ENCODE measurements around the gene CLIC5. TPM values are rescaled to one million over a fixed set of nuclear protein-coding genes. Genes with fewer than 3 reads are reported as not detected.

The CLIC5 gene
- total and polyA plus RNA-seq, 2 of the 8 experiments (the other 6 are each of a cell fraction or from before 2014, with no cell fraction given) = 0.12 to 0.15 TPM

DNA sequence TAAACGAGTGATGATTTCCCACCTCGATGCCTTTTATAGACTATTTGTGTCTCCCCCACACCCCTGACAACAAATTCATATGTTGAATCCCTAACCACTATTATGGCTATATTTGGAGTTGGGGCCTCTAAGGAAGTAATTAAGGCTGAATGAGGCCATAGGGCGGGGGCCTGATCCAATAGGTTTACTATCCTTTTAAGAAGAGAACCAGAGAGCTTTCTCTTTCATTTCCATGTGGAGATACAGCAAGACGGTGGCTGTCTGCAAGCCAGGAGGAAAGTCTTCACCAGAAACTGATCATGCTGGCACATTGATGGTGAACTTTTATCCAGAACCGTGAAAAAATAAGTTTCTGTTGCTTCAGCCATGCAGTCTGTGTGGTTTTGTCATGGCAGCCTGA, 38.9 kb upstream of the CLIC5 start (continued):
- TF ChIP-seq RAD21 (IDR thresholded peaks at IDR 0.05 in 1 of 2, conservative IDR thresholded peaks at IDR 0.05 in 1 of 2; ENCODE audit: low read depth in 2 of 2, low read length in 2 of 2) (no peak), SAP30 (IDR thresholded peaks at IDR 0.05; ENCODE audit: insufficient read depth, insufficient replicate concordance, low read length) (no peak), JUN (IDR thresholded peaks at IDR 0.05; ENCODE audit: low read depth, low read length) (no peak), KDM4A (IDR thresholded peaks at IDR 0.05; ENCODE audit: low read depth, low read length, severe bottlenecking) (no peak), YY1 (IDR thresholded peaks at IDR 0.05; ENCODE audit: low read depth, low read length) (no peak), POLR2A (IDR thresholded peaks at IDR 0.05; ENCODE audit: control extremely low read depth in 1 of 2, low read depth in 2 of 2, low read length in 2 of 2) (no peak), CHD2 (IDR thresholded peaks at IDR 0.05; ENCODE audit: low read length) (no peak)
- TF ChIP-seq, protein P1, sequence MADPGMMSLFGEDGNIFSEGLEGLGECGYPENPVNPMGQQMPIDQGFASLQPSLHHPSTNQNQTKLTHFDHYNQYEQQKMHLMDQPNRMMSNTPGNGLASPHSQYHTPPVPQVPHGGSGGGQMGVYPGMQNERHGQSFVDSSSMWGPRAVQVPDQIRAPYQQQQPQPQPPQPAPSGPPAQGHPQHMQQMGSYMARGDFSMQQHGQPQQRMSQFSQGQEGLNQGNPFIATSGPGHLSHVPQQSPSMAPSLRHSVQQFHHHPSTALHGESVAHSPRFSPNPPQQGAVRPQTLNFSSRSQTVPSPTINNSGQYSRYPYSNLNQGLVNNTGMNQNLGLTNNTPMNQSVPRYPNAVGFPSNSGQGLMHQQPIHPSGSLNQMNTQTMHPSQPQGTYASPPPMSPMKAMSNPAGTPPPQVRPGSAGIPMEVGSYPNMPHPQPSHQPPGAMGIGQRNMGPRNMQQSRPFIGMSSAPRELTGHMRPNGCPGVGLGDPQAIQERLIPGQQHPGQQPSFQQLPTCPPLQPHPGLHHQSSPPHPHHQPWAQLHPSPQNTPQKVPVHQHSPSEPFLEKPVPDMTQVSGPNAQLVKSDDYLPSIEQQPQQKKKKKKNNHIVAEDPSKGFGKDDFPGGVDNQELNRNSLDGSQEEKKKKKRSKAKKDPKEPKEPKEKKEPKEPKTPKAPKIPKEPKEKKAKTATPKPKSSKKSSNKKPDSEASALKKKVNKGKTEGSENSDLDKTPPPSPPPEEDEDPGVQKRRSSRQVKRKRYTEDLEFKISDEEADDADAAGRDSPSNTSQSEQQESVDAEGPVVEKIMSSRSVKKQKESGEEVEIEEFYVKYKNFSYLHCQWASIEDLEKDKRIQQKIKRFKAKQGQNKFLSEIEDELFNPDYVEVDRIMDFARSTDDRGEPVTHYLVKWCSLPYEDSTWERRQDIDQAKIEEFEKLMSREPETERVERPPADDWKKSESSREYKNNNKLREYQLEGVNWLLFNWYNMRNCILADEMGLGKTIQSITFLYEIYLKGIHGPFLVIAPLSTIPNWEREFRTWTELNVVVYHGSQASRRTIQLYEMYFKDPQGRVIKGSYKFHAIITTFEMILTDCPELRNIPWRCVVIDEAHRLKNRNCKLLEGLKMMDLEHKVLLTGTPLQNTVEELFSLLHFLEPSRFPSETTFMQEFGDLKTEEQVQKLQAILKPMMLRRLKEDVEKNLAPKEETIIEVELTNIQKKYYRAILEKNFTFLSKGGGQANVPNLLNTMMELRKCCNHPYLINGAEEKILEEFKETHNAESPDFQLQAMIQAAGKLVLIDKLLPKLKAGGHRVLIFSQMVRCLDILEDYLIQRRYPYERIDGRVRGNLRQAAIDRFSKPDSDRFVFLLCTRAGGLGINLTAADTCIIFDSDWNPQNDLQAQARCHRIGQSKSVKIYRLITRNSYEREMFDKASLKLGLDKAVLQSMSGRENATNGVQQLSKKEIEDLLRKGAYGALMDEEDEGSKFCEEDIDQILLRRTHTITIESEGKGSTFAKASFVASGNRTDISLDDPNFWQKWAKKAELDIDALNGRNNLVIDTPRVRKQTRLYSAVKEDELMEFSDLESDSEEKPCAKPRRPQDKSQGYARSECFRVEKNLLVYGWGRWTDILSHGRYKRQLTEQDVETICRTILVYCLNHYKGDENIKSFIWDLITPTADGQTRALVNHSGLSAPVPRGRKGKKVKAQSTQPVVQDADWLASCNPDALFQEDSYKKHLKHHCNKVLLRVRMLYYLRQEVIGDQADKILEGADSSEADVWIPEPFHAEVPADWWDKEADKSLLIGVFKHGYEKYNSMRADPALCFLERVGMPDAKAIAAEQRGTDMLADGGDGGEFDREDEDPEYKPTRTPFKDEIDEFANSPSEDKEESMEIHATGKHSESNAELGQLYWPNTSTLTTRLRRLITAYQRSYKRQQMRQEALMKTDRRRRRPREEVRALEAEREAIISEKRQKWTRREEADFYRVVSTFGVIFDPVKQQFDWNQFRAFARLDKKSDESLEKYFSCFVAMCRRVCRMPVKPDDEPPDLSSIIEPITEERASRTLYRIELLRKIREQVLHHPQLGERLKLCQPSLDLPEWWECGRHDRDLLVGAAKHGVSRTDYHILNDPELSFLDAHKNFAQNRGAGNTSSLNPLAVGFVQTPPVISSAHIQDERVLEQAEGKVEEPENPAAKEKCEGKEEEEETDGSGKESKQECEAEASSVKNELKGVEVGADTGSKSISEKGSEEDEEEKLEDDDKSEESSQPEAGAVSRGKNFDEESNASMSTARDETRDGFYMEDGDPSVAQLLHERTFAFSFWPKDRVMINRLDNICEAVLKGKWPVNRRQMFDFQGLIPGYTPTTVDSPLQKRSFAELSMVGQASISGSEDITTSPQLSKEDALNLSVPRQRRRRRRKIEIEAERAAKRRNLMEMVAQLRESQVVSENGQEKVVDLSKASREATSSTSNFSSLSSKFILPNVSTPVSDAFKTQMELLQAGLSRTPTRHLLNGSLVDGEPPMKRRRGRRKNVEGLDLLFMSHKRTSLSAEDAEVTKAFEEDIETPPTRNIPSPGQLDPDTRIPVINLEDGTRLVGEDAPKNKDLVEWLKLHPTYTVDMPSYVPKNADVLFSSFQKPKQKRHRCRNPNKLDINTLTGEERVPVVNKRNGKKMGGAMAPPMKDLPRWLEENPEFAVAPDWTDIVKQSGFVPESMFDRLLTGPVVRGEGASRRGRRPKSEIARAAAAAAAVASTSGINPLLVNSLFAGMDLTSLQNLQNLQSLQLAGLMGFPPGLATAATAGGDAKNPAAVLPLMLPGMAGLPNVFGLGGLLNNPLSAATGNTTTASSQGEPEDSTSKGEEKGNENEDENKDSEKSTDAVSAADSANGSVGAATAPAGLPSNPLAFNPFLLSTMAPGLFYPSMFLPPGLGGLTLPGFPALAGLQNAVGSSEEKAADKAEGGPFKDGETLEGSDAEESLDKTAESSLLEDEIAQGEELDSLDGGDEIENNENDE (IDR thresholded peaks at IDR 0.05; ENCODE audit: insufficient replicate concordance, low read length) = no peak

Measured in H1 (cell line).